GM23248 (cell line): ENCODE results near the gene PTH2.

ENCODE experiments used
- EZH2 ChIP-seq: fragments of 200-600 bp; sonication (generic); IDR thresholded peaks from 2 replicates; pipeline ENCODE4 v1.6.1; 2018; ENCODE audit warnings: antibody characterized with exemption, mild to moderate bottlenecking; ENCODE audit not compliant: insufficient read depth, poor library complexity, severe bottlenecking
- EZH2phosphoT487 ChIP-seq: fragments of 200-600 bp; sonication (generic); IDR thresholded peaks from 2 replicates; pipeline ENCODE4 v1.6.1; 2018; ENCODE audit warnings: antibody characterized with exemption, moderate library complexity, mild to moderate bottlenecking, low read depth; ENCODE audit not compliant: insufficient read depth

DNA sequence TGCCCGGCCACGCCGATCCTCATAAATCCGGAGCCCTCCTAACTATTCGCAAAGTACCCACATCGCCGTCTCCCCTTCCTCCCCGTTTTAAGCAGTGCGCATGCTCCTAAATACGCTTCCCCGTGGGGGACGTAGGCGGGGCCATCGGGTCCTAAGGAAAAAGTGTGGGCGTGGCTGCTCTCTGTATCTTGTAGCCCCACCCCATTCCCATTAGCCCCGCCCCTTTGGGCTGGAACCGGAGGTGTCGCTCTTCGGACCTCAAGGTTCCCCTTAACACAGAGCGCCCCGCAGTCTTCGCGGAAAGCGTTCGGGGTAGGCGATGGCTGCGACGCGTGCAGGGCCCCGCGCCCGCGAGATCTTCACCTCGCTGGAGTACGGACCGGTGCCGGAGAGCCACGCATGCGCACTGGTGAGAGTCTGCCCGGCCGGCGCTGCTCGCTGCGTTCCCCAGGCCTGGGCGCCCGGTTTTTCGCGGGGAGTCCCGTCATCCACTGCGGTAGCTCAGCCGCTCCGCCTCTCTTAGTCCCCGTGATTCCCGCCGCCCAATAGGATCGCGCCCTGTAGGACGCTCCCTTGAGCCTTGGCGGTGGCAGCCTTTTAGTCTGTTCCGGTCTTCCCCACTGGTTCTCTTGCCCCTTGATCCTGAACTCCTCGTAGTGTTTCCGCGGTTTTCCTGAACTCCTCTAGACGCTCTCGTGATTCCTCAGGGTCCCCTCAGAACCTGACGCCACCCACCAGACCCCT lies 29.9 kb upstream of the PTH2 start, which contains the start of gene ALDH16A1:
- TF ChIP-seq EZH2 (no peak), EZH2phosphoT487 (no peak)
